H9 (cell line): ENCODE results near the gene ZNF638. TPM values are rescaled to one million over a fixed set of nuclear protein-coding genes. Genes with fewer than 3 reads are reported as not detected.

ENCODE experiments used
- DNase-seq: peaks from one replicate; pipeline ENCODE4 v3.0.0-alpha.2; 2017
- H2AFZ ChIP-seq: one replicate; pipeline ENCODE4 v1.6.1; 2013; ENCODE audit warnings: mild to moderate bottlenecking, low read length, control low read depth, moderate library complexity
- H2AK5ac ChIP-seq: 2 replicates; pipeline ENCODE4 v1.6.1; 2013; ENCODE audit warnings: low read length, control low read depth, mixed read lengths; ENCODE audit not compliant: insufficient read length
- H2BK120ac ChIP-seq: one replicate; pipeline ENCODE4 v1.6.1; 2013; ENCODE audit warnings: low read depth, mild to moderate bottlenecking, low read length, control low read depth, inconsistent platforms; ENCODE audit not compliant: poor library complexity, severe bottlenecking
- H2BK12ac ChIP-seq: 2 replicates; pipeline ENCODE4 v1.6.1; 2013; ENCODE audit warnings: low read length, control low read depth, mixed read lengths, low read depth; ENCODE audit not compliant: insufficient read length
- H2BK15ac ChIP-seq: 2 replicates; pipeline ENCODE4 v1.6.1; 2013; ENCODE audit warnings: low read depth, low read length, control low read depth
- H2BK20ac ChIP-seq: one replicate; pipeline ENCODE4 v1.6.1; 2013; ENCODE audit warnings: low read depth, mild to moderate bottlenecking, low read length, control low read depth, inconsistent platforms; ENCODE audit not compliant: poor library complexity, severe bottlenecking
- H2BK5ac ChIP-seq: 2 replicates; pipeline ENCODE4 v1.6.1; 2013; ENCODE audit warnings: low read length, control low read depth, mixed read lengths; ENCODE audit not compliant: insufficient read length
- H3K14ac ChIP-seq: 2 replicates; pipeline ENCODE4 v1.6.1; 2013; ENCODE audit warnings: low read length, control low read depth; ENCODE audit not compliant: insufficient read depth
- H3K18ac ChIP-seq: 2 replicates; pipeline ENCODE4 v1.6.1; 2013; ENCODE audit warnings: low read depth, mild to moderate bottlenecking, mixed read lengths, low read length, control low read depth; ENCODE audit not compliant: insufficient read length
- H3K23ac ChIP-seq: 2 replicates; pipeline ENCODE4 v1.6.1; 2013; ENCODE audit warnings: low read length, control low read depth, mixed read lengths, low read depth; ENCODE audit not compliant: insufficient read length
- H3K23me2 ChIP-seq: 2 replicates; pipeline ENCODE4 v1.6.1; 2013; ENCODE audit warnings: low read depth, mild to moderate bottlenecking, mixed read lengths, low read length, control low read depth; ENCODE audit not compliant: insufficient read length, poor library complexity, severe bottlenecking
- H3K27ac ChIP-seq: 2 replicates; pipeline ENCODE4 v1.5.1; 2013; ENCODE audit warnings: low read length, control low read depth, mixed read lengths, low read depth; ENCODE audit not compliant: insufficient read length
- H3K27me3 ChIP-seq: 2 replicates; pipeline ENCODE4 v1.6.1; 2013; ENCODE audit warnings: low read length, control low read depth, inconsistent platforms; ENCODE audit not compliant: insufficient read depth
- H3K4ac ChIP-seq: 2 replicates; pipeline ENCODE4 v1.6.1; 2013; ENCODE audit warnings: low read depth, mild to moderate bottlenecking, control low read depth, inconsistent platforms, low read length, moderate library complexity
- H3K4me1 ChIP-seq: 2 replicates; pipeline ENCODE4 v1.6.1; 2013; ENCODE audit warnings: low read length, control low read depth, inconsistent platforms; ENCODE audit not compliant: insufficient read depth
- H3K4me2 ChIP-seq: 2 replicates; pipeline ENCODE4 v1.6.1; 2013; ENCODE audit warnings: low read length, control low read depth, mixed read lengths; ENCODE audit not compliant: insufficient read length, insufficient read depth
- H3K56ac ChIP-seq: 2 replicates; pipeline ENCODE4 v1.6.1; 2013; ENCODE audit warnings: low read depth, mild to moderate bottlenecking, mixed read lengths, low read length, control low read depth; ENCODE audit not compliant: insufficient read length
- H3K79me1 ChIP-seq: 2 replicates; pipeline ENCODE4 v1.6.1; 2013; ENCODE audit warnings: low read depth, mild to moderate bottlenecking, moderate library complexity, low read length, control low read depth, inconsistent platforms; ENCODE audit not compliant: insufficient read depth, poor library complexity, severe bottlenecking
- H3K79me2 ChIP-seq: 2 replicates; pipeline ENCODE4 v1.6.1; 2013; ENCODE audit warnings: low read length, control low read depth, inconsistent platforms; ENCODE audit not compliant: insufficient read depth
- H3K9ac ChIP-seq: 2 replicates; pipeline ENCODE4 v1.6.1; 2013; ENCODE audit warnings: low read length, control low read depth, mixed read lengths; ENCODE audit not compliant: insufficient read length; ENCODE audit errors: extremely low read depth
- H3K9me3 ChIP-seq: one replicate; pipeline ENCODE4 v1.6.1; 2013; ENCODE audit warnings: low read depth, low read length, inconsistent platforms; ENCODE audit not compliant: control insufficient read depth
- H3T11ph ChIP-seq: one replicate; pipeline ENCODE4 v1.6.1; 2013; ENCODE audit warnings: mild to moderate bottlenecking, low read length, control low read depth, inconsistent platforms
- H4K20me1 ChIP-seq: one replicate; pipeline ENCODE4 v1.6.1; 2013; ENCODE audit not compliant: control insufficient read depth, insufficient read length, insufficient read depth
- H4K5ac ChIP-seq: 2 replicates; pipeline ENCODE4 v1.6.1; 2013; ENCODE audit warnings: low read depth, mild to moderate bottlenecking, mixed read lengths, low read length, control low read depth; ENCODE audit not compliant: insufficient read length
- H4K8ac ChIP-seq: replicated peaks from 2 replicates; pipeline ENCODE4 v1.6.1; 2013; ENCODE audit warnings: low read length, control low read depth, mixed read lengths, low read depth; ENCODE audit not compliant: insufficient read length
- H4K91ac ChIP-seq: 2 replicates; pipeline ENCODE4 v1.6.1; 2013; ENCODE audit warnings: low read depth, mild to moderate bottlenecking, moderate library complexity, mixed read lengths, low read length, control low read depth; ENCODE audit not compliant: insufficient read length
- H3K27ac Mint-ChIP-seq, 3 experiments: 2 replicates in 2 of 3; 3 replicates in 1 of 3; pipeline ENCODE4 v1.8.0; 2020 to 2021; ENCODE audit warnings: mixed read lengths in 3 of 3, mild to moderate bottlenecking in 1 of 3, moderate library complexity in 1 of 3
- H3K27me3 Mint-ChIP-seq: 2 replicates; pipeline ENCODE4 v1.8.0; 2021; ENCODE audit warnings: low read depth, mild to moderate bottlenecking, moderate library complexity, mixed read lengths
- H3K36me3 Mint-ChIP-seq, 3 experiments: 2 replicates in 2 of 3; 3 replicates in 1 of 3; pipeline ENCODE4 v1.8.0; 2020 to 2021; ENCODE audit warnings: low read depth in 3 of 3, mixed read lengths in 3 of 3; ENCODE audit not compliant: insufficient read depth in 1 of 3
- H3K4me1 Mint-ChIP-seq, 2 experiments: 2 replicates each; pipeline ENCODE4 v1.8.0; 2020; ENCODE audit warnings: mixed read lengths in 2 of 2
- H3K4me3 Mint-ChIP-seq, 2 experiments: 2 replicates in 1 of 2; 3 replicates in 1 of 2; pipeline ENCODE4 v1.8.0; 2020 to 2021; ENCODE audit warnings: mild to moderate bottlenecking in 2 of 2, mixed read lengths in 2 of 2, moderate library complexity in 1 of 2
- H3K9me3 Mint-ChIP-seq, 2 experiments: 2 replicates in 1 of 2; 3 replicates in 1 of 2; pipeline ENCODE4 v1.8.0; 2020; ENCODE audit warnings: mild to moderate bottlenecking in 2 of 2, mixed read lengths in 2 of 2, moderate library complexity in 1 of 2
- CTCF ChIP-seq: fragments of 200-600 bp; sonication (generic); conservative IDR thresholded peaks from 3 replicates; pipeline ENCODE4 v1.8.0; 2021; ENCODE audit warnings: antibody characterized with exemption, mild to moderate bottlenecking
- WGBS: extraction: QIAGEN DNeasy Blood & Tissue Kit; methylation state at CpG from one replicate; pipeline ENCODE4 v1.1.7; 2013; ENCODE audit warnings: missing lambda C conversion rate, low lambda C conversion rate, mixed read lengths; ENCODE audit not compliant: insufficient read length; ENCODE audit errors: extremely low coverage; 5-methylcytosine and 5-hydroxymethylcytosine counted together
- total RNA-seq: library from RNA; stranded (reverse); gene quantifications from 2 replicates; pipeline ENCODE4 v1.2.1, GENCODE V29; 2021

The ZNF638 gene
- total RNA-seq, 1 experiment from 2014 or later: 146 TPM

DNA sequence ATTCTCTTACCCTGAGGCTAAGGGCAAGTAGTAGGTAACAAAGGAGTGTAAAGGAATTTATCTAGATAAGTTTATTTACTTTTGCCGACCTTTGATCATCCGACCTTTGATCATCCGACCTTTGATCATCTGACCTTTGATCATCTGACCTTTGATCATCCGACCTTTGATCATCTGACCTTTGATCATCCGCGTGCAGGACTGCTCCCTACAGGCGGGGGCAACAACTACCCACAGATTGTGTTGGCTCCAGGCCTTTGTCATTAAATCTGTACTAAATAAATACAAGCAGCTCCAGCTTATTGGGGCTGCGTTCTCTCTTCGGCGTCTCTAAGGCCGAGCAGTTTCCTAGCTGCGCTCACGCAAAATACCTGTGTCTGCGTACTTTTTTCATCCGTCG lies 56.6 kb downstream of the ZNF638 start:
- Histone ChIP-seq H2BK12ac (no peak overlapping the region), H4K91ac (no peak overlapping the region), H3K27me3 (no peaks in the 10 kb centered on the region), H2AK5ac (no peak overlapping the region), H3K14ac (no peak overlapping the region), H3K9ac (no peak overlapping the region), H2BK5ac (no peak overlapping the region), H3K4ac (no peak overlapping the region), H3K27ac (no peak overlapping the region), H4K20me1 (no peaks in the 10 kb centered on the region), H3K4me1 (no peaks in the 10 kb centered on the region), H2BK120ac (no peak overlapping the region), H3K56ac (no peak overlapping the region), H4K8ac (no peak overlapping the region), H3T11ph (no peak overlapping the region), H3K4me2 (no peak overlapping the region), H3K9me3 (no peaks in the 10 kb centered on the region), H3K23ac (no peak overlapping the region), H2BK20ac (no peak overlapping the region), H3K23me2 (no peaks in the 10 kb centered on the region), H2BK15ac (no peak overlapping the region), H4K5ac (no peak overlapping the region), H3K18ac (no peak overlapping the region), H3K79me1 (no peaks in the 10 kb centered on the region), H3K79me2 (no peaks in the 10 kb centered on the region), H2AFZ (no peak overlapping the region)
- WGBS: no CpG with 5 or more reads among the region's 16 CpGs
- H3K9me3 Mint-ChIP-seq: peaks cover 0 to 8% of the 10 kb centered on the region in 2 experiments; a peak in 2 of 5 replicates
- no peak overlapping the region for H3K4me3 Mint-ChIP-seq
- H3K4me1 Mint-ChIP-seq: no peaks in the 10 kb centered on the region
- TF ChIP-seq CTCF: no peak
- H3K27ac Mint-ChIP-seq: no peak overlapping the region
- peaks cover 36 to 65% (median 63%) of the 10 kb centered on the region in 3 experiments for H3K36me3 Mint-ChIP-seq
- H3K27me3 Mint-ChIP-seq: no peaks in the 10 kb centered on the region; the same call in 1 of the 2 replicates
- DNase-seq: no peak
